Activated CD8-positive, alpha-beta T cell treated with anti-CD3 and anti-CD28 coated beads, Interleukin-2, amount 10 ng/mL, durations not matched to agents 7 days and 5 days (primary cell): ENCODE measurements around the gene SSR1. TPM values are rescaled to one million over a fixed set of nuclear protein-coding genes. Genes with fewer than 3 reads are reported as not detected.
"Not testable (repeated sequence)": the region's sequence is repeated elsewhere in the genome, so short reads cannot be mapped to it uniquely, and the experiment has no call there.

Source experiments
- ATAC-seq: fragments of 150-1000 bp; cut with Tn5 transposase; one replicate; pipeline ENCODE4 v1.10.0; 2021; ENCODE audit warnings: moderate library complexity
- CTCF ChIA-PET: fragments of 350-600 bp; sonication (Branson Sonifier 250); formaldehyde crosslinking; loops from one replicate; lab custom pipeline; 2021; ENCODE audit warnings: antibody characterized with exemption; lab: Charles Lee
- POLR2A ChIA-PET: fragments of 350-600 bp; sonication (Branson Sonifier 250); formaldehyde crosslinking; loops from one replicate; lab custom pipeline; 2021; ENCODE audit warnings: antibody characterized with exemption; lab: Charles Lee
- DNase-seq: peaks from one replicate; pipeline ENCODE4 v3.0.0-alpha.2; 2020
- H3K27ac Mint-ChIP-seq: one replicate; pipeline ENCODE4 v1.8.0; 2021; ENCODE audit warnings: mild to moderate bottlenecking, mixed read lengths
- H3K27me3 Mint-ChIP-seq: one replicate; pipeline ENCODE4 v1.8.0; 2021; ENCODE audit warnings: low read depth, mixed read lengths
- H3K36me3 Mint-ChIP-seq: one replicate; pipeline ENCODE4 v1.8.0; 2021; ENCODE audit warnings: low read depth, mixed read lengths
- H3K4me1 Mint-ChIP-seq: one replicate; pipeline ENCODE4 v1.8.0; 2021; ENCODE audit warnings: low read depth, mixed read lengths
- H3K4me3 Mint-ChIP-seq: one replicate; pipeline ENCODE4 v1.8.0; 2021; ENCODE audit warnings: mild to moderate bottlenecking, mixed read lengths
- H3K9me3 Mint-ChIP-seq: one replicate; pipeline ENCODE4 v1.8.0; 2022; ENCODE audit warnings: mixed read lengths; ENCODE audit not compliant: insufficient read depth
- total RNA-seq, 2 experiments: library from RNA; stranded (reverse); gene quantifications; one replicate each; pipeline ENCODE4 v1.2.3, GENCODE V29; 2021

SSR1 gene
- total RNA-seq, 2 experiments from 2014 or later, result 122 to 130 TPM

GRCh38 chr6:7335519-7335918, 22.5 kb upstream of the SSR1 start:
- no peaks in the 10 kb centered on the region for H3K9me3 Mint-ChIP-seq
- CTCF ChIA-PET, result interaction anchor here (1.2 kb wide), 1 partner anchor 611 kb away, joined by 3 read pairs; no protein-coding TSS in a partner anchor
- H3K4me1 Mint-ChIP-seq, result no peaks in the 10 kb centered on the region
- H3K36me3 Mint-ChIP-seq, result no peaks in the 10 kb centered on the region
- no peak for DNase-seq
- H3K27me3 Mint-ChIP-seq, result peaks cover 28% of the 10 kb centered on the region
- no peak overlapping the region for H3K4me3 Mint-ChIP-seq
- POLR2A ChIA-PET, result no interaction called here
- no peak overlapping the region for H3K27ac Mint-ChIP-seq
- ATAC-seq, result no peak

GRCh38 chr6:7334685-7335084, 21.7 kb upstream of the SSR1 start:
- H3K27me3 Mint-ChIP-seq, result peaks cover 24% of the 10 kb centered on the region
- CTCF ChIA-PET, result interaction anchor here (0.6 to 1.2 kb wide), 2 partner anchors 91 to 611 kb away, joined by 3 read pairs; no protein-coding TSS in a partner anchor
- ATAC-seq, result no peak
- POLR2A ChIA-PET, result no interaction called here
- DNase-seq, result no peak
- H3K9me3 Mint-ChIP-seq, result no peaks in the 10 kb centered on the region
- H3K4me3 Mint-ChIP-seq, result no peak overlapping the region
- H3K36me3 Mint-ChIP-seq, result no peaks in the 10 kb centered on the region
- no peaks in the 10 kb centered on the region for H3K4me1 Mint-ChIP-seq
- H3K27ac Mint-ChIP-seq, result no peak overlapping the region

GRCh38 chr6:7332090-7332745, 19.2 kb upstream of the SSR1 start:
- ATAC-seq (no peak), DNase-seq (no peak)
- Mint-ChIP-seq H3K4me1 (no peaks in the 10 kb centered on the region), H3K27me3 (peaks cover 11% of the 10 kb centered on the region), H3K9me3 (no peaks in the 10 kb centered on the region), H3K27ac (no peak overlapping the region), H3K4me3 (no peak overlapping the region), H3K36me3 (no peaks in the 10 kb centered on the region)
- CTCF ChIA-PET, result interaction anchor here (0.8 kb wide), 1 partner anchor 24 kb away, joined by 3 read pairs; no protein-coding TSS in a partner anchor
- POLR2A ChIA-PET, result interaction anchor here (1.0 kb wide), 1 partner anchor 8 kb away, joined by 3 read pairs; no protein-coding TSS in a partner anchor

- CTCF ChIA-PET, result interaction anchor here (0.8 kb wide), 1 partner anchor 25 kb away, joined by 3 read pairs; no protein-coding TSS in a partner anchor
- POLR2A ChIA-PET, result interaction anchor here (1.0 kb wide), 1 partner anchor 9 kb away, joined by 3 read pairs; no protein-coding TSS in a partner anchor
- H3K4me3 Mint-ChIP-seq, result no peak overlapping the region
Observed at GRCh38 chr6:7331452-7331851, 18.5 kb upstream of the SSR1 start.

GRCh38 chr6:7328243-7328642, 15.2 kb upstream of the SSR1 start:
- DNase-seq, result no peak
- Mint-ChIP-seq H3K4me3 (no peak overlapping the region), H3K27me3 (peaks cover 13% of the 10 kb centered on the region), H3K27ac (no peak overlapping the region), H3K36me3 (peaks cover 3% of the 10 kb centered on the region), H3K4me1 (no peaks in the 10 kb centered on the region), H3K9me3 (peaks cover 5% of the 10 kb centered on the region)
- ATAC-seq, result no peak
- ChIA-PET CTCF (no interaction called here), POLR2A (no interaction called here)

More at GRCh38 chr6:7331452-7331851, 18.5 kb upstream of the SSR1 start:
- no peak overlapping the region for H3K27ac Mint-ChIP-seq
- no peaks in the 10 kb centered on the region for H3K4me1 Mint-ChIP-seq
- H3K36me3 Mint-ChIP-seq, result no peaks in the 10 kb centered on the region
- H3K9me3 Mint-ChIP-seq, result no peaks in the 10 kb centered on the region
- DNase-seq (no peak), ATAC-seq (no peak)
- H3K27me3 Mint-ChIP-seq, result peaks cover 8% of the 10 kb centered on the region

GRCh38 chr6:7325750-7326149, 12.8 kb upstream of the SSR1 start:
- POLR2A ChIA-PET, result no interaction called here
- Mint-ChIP-seq H3K4me1 (no peaks in the 10 kb centered on the region), H3K27me3 (peaks cover 13% of the 10 kb centered on the region), H3K36me3 (peaks cover 3% of the 10 kb centered on the region), H3K4me3 (no peak overlapping the region), H3K27ac (no peak overlapping the region), H3K9me3 (peaks cover 5% of the 10 kb centered on the region)
- ATAC-seq (no peak), DNase-seq (no peak)
- CTCF ChIA-PET, result no interaction called here

- POLR2A ChIA-PET, result no interaction called here
- Mint-ChIP-seq H3K4me3 (no peak overlapping the region), H3K4me1 (no peaks in the 10 kb centered on the region), H3K27ac (no peak overlapping the region), H3K36me3 (peaks cover 3% of the 10 kb centered on the region), H3K9me3 (peaks cover 5% of the 10 kb centered on the region), H3K27me3 (peaks cover 13% of the 10 kb centered on the region)
- CTCF ChIA-PET, result interaction anchor here (0.9 kb wide), 1 partner anchor 9 kb away, joined by 3 read pairs; no protein-coding TSS in a partner anchor
- DNase-seq (no peak), ATAC-seq (no peak)
Observed at GRCh38 chr6:7324520-7324919, 11.5 kb upstream of the SSR1 start.

GRCh38 chr6:7323074-7323473, 10.1 kb upstream of the SSR1 start:
- no peak overlapping the region for H3K27ac Mint-ChIP-seq
- H3K9me3 Mint-ChIP-seq, result peaks cover 5% of the 10 kb centered on the region
- DNase-seq (no peak), ATAC-seq (no peak)
- H3K27me3 Mint-ChIP-seq, result peaks cover 8% of the 10 kb centered on the region
- no peaks in the 10 kb centered on the region for H3K4me1 Mint-ChIP-seq
- no peak overlapping the region for H3K4me3 Mint-ChIP-seq
- POLR2A ChIA-PET, result no interaction called here
- CTCF ChIA-PET, result no interaction called here
- peaks cover 3% of the 10 kb centered on the region for H3K36me3 Mint-ChIP-seq

- H3K27me3 Mint-ChIP-seq, DNase-seq, H3K27ac Mint-ChIP-seq, H3K9me3 Mint-ChIP-seq, POLR2A ChIA-PET, CTCF ChIA-PET, H3K4me1 Mint-ChIP-seq, ATAC-seq, H3K36me3 Mint-ChIP-seq, H3K4me3 Mint-ChIP-seq: not testable (repeated sequence)
Observed at GRCh38 chr6:7321866-7322265, 8.9 kb upstream of the SSR1 start.

- H3K9me3 Mint-ChIP-seq, ATAC-seq, CTCF ChIA-PET, H3K4me3 Mint-ChIP-seq, POLR2A ChIA-PET, DNase-seq, H3K36me3 Mint-ChIP-seq, H3K4me1 Mint-ChIP-seq, H3K27ac Mint-ChIP-seq, H3K27me3 Mint-ChIP-seq: not testable (repeated sequence)
Observed at GRCh38 chr6:7319406-7319805, 6.4 kb upstream of the SSR1 start.

- ChIA-PET POLR2A (no interaction called here), CTCF (interaction anchor here (1.2 kb wide), 1 partner anchor 72 kb away, joined by 3 read pairs; the partner anchor contains the start of genes CAGE1 and RIOK1)
- Mint-ChIP-seq H3K4me1 (peaks cover 17% of the 10 kb centered on the region), H3K27me3 (no peaks in the 10 kb centered on the region), H3K4me3 (no peak overlapping the region), H3K36me3 (no peaks in the 10 kb centered on the region), H3K9me3 (no peaks in the 10 kb centered on the region), H3K27ac (no peak overlapping the region)
- ATAC-seq, result no peak
- no peak for DNase-seq
Observed at GRCh38 chr6:7317538-7317937, 4.5 kb upstream of the SSR1 start.
